H7 (cell line): ENCODE data around the gene TMPRSS4. TPM values are rescaled to one million over a fixed set of nuclear protein-coding genes. Genes with fewer than 3 reads are reported as not detected.

ENCODE experiments used
- DNase-seq: peaks from one replicate; pipeline ENCODE4 v3.0.0; 2012
- H3K27me3 ChIP-seq: 2 replicates; pipeline ENCODE4 v1.6.0; 2011; ENCODE audit warnings: mild to moderate bottlenecking, low read length; ENCODE audit not compliant: control insufficient read depth, insufficient read depth
- H3K36me3 ChIP-seq: replicated peaks from 2 replicates; pipeline ENCODE4 v1.5.1; 2011; ENCODE audit warnings: low read length; ENCODE audit not compliant: control insufficient read depth, insufficient read depth
- H3K4me3 ChIP-seq: 2 replicates; pipeline ENCODE4 v1.5.1; 2011; ENCODE audit warnings: low read depth, mild to moderate bottlenecking, control low read depth, low read length, moderate library complexity; ENCODE audit not compliant: insufficient read depth
- total RNA-seq: library from RNA; depleted of rRNA; stranded (reverse); fragments of >200 nt; shearing (Covaris generic); gene quantifications from 2 replicates; pipeline ENCODE4 v1.2.3, GENCODE V29; 2014

Gene TMPRSS4
- total RNA-seq, 1 experiment from 2014 or later: 0.38 TPM

DNA sequence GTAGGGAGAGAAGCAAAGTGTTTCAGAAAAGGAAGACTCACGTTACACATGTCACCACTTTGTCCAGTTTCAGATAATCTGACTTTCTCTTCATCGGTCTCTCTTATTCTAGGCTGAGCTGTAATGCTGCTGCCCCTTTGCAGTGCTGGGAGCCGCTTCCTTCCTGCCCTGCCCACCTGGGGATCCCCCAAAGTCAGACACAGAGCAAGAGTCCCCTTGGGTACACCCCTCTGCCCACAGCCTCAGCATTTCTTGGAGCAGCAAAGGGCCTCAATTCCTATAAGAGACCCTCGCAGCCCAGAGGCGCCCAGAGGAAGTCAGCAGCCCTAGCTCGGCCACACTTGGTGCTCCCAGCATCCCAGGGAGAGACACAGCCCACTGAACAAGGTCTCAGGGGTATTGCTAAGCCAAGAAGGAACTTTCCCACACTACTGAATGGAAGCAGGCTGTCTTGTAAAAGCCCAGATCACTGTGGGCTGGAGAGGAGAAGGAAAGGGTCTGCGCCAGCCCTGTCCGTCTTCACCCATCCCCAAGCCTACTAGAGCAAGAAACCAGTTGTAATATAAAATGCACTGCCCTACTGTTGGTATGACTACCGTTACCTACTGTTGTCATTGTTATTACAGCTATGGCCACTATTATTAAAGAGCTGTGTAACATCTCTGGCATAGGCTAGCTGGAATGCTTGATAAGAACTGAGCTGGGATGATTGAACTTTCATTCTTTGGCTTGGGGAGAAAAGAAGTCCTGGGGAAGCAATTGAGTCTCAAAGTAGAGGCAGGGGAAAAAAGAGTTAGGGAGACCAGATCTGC lies 41.1 kb downstream of the TMPRSS4 start:
- Histone ChIP-seq H3K36me3 (no peaks in the 10 kb centered on the region), H3K4me3 (no peak overlapping the region), H3K27me3 (no peaks in the 10 kb centered on the region)
- DNase-seq: no peak

DNA sequence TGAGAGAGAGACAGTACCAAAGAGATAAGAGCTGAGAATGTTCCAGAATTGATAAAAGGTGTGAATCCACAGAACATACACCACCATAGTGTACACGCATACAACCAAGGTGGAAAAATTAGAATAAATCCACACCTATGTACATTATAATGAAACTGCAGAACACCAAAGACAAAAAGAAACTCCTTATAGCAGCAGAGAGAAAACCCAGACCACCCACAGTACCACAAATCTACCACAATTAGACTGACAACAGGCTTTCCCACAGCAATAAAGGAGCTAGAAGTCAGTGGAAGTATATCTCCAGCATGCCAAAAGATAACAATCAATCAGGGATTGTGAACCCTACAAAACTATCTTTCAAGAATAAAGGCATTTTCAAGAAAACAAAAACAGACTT lies 43.9 kb downstream of the TMPRSS4 start:
- no peak for DNase-seq
- H3K4me3 ChIP-seq: no peak overlapping the region
- H3K27me3 ChIP-seq: no peaks in the 10 kb centered on the region
- no peaks in the 10 kb centered on the region for H3K36me3 ChIP-seq

DNA sequence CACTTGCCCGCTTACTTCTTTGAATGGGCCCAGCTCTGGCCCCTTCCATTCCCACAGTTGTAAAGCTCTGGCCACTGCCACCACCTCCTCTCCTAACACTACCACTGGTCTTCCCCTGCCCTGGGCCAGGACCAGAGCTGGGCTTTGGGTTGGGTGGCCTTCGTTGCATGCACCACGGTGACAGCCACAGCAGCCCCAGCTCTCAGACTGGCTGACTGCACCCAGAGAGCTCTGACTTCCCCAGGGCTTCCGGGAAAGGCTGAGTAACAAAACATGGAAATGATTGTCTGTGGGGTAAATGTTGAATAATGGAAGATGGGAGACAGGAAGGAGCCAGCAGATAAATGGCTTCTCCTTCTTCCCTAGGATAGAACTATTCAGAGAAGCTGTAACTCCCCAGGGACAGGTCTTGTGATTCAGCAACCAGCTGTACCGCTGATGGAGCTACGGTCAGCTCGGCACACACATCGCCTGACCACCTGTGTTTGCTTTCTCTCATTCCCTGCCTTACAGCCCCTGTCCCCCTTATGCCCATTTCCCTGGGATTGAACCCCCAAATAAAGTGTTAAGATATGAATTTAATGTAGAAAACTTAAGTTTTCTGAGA lies 48.2 kb downstream of the TMPRSS4 start:
- H3K36me3 ChIP-seq: no peaks in the 10 kb centered on the region
- no peak overlapping the region for H3K4me3 ChIP-seq
- DNase-seq: no peak
- no peaks in the 10 kb centered on the region; the same call in 1 of the 2 replicates for H3K27me3 ChIP-seq

DNA sequence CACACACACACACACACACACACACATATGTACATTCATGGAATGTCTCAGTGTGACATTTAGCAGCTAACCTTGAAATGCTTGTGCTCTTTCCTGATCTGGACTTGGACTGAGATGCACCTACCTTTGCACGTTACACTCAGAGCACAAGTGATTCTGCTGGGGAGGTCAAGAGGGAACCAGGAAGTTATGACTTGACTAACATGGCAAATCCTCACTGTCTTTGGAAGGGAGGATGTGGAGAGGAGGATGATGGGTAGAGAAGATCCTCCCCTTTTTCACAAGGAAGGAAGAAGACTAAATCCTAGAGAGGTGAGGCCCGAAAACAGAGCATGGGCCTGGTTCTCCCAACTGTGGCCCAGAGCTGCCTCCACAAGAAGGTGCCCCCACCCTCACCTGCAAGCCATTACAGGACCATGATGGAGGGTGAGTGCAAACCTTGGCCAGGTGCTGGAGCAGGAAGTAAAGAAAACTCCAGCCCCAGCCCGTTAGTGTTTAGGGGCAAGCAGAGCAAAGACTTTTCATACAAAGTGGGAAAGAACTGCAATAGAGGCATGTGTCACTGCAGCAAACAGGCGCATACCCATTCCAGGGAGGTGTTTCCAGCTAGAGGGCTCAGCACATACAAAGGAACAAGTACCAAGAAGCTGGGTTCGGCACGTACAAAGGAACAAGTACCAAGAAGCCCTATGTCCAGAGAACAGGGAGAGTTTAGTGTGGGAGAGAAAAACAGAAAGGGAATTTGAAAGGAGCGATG lies 49.4 kb downstream of the TMPRSS4 start:
- H3K4me3 ChIP-seq: no peak overlapping the region
- no peaks in the 10 kb centered on the region; the same call in 1 of the 2 replicates for H3K27me3 ChIP-seq
- DNase-seq: no peak
- no peaks in the 10 kb centered on the region for H3K36me3 ChIP-seq

DNA sequence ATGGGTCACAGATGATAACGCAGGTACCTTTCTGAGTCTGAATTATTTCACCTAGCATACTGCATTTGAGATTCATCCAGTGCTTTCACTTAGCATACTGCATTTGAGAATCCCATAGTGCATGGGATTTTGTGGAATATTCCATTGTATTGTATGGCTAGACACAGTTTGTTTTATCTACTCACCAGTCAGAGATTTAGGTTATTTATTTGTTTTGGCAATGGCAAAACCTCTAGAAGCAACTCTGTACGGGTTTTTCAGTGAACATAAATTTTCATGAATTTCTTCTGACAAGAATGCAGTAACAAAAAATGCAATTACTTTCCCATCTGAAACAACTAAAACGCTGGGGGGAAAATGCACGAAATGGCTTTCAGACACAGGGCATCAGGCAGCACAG lies 51.4 kb downstream of the TMPRSS4 start:
- no peaks in the 10 kb centered on the region; the same call in 1 of the 2 replicates for H3K27me3 ChIP-seq
- H3K36me3 ChIP-seq: no peaks in the 10 kb centered on the region
- no peak for DNase-seq
- no peak overlapping the region for H3K4me3 ChIP-seq

DNA sequence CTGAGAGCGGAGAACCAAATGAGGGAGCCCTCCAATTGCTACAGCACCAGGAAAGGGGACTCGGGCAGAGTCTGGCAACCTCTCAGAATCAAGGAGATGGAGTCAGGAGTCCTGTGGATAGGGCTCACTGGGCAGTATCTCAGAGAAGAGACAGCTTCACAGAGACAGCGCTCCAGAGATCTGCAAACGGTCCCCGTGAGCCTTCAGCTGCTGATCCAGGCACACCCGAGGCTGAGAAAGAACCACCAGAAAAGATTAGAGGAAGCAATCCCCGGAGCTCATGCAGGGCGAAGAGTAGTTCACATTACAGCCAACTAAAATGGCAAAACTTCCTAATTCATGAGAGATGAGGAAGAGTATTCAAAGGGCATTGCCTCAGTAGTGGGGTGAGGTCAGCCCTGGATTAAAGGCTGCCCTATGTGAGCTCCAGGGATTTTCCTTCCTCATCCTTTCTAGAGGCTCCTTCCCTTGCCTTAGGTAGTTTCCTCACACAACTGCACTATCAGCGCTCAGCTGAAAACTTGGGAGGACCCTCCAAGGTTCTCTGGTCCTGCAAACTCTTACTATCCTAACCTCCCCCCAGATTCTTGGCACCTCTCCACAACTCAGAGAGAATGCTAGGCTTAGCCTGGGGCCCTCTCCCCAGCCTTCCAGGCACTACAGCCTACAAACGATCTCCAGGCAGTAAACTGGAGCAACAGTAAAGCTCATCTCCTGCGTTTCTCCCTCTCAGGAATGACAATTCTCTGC lies 52.0 kb downstream of the TMPRSS4 start:
- H3K27me3 ChIP-seq: no peaks in the 10 kb centered on the region; the same call in 1 of the 2 replicates
- H3K36me3 ChIP-seq: no peaks in the 10 kb centered on the region
- DNase-seq: no peak
- no peak overlapping the region for H3K4me3 ChIP-seq

DNA sequence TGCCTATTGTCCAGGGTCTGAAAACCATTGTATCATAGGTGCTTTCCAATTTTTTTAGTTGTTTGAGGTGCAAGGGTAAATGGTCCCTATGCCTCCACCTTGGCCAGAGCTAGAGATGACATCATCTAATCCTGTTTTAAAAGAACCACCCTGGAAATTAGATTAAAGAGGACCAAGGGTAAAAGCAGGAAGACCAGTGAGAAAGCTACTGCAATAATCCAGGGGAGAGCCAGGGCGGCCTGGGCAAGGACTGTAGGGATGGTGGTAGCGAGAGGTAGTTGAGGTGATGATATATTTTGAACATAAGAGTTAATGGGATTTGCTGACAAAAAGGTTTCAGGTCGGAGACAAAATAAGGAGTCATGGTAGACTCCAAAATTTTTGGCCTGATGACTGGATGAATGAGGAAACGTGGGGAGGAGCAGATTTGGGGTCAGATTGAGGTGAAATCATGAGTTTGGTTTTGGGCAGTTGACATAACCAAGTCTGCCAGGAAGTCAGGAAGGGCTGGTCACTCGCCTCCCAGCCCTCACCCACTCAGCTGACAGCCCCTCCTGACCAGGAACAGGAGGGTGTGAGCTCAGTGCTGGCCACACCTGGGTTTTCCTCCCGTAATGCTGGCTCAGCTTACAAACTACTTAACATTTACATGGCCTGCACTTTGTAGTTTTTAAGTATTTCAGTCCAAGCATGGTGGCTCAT lies 52.7 kb downstream of the TMPRSS4 start:
- Histone ChIP-seq H3K4me3 (no peak overlapping the region), H3K27me3 (no peaks in the 10 kb centered on the region; the same call in 1 of the 2 replicates), H3K36me3 (no peaks in the 10 kb centered on the region)
- DNase-seq: no peak

DNA sequence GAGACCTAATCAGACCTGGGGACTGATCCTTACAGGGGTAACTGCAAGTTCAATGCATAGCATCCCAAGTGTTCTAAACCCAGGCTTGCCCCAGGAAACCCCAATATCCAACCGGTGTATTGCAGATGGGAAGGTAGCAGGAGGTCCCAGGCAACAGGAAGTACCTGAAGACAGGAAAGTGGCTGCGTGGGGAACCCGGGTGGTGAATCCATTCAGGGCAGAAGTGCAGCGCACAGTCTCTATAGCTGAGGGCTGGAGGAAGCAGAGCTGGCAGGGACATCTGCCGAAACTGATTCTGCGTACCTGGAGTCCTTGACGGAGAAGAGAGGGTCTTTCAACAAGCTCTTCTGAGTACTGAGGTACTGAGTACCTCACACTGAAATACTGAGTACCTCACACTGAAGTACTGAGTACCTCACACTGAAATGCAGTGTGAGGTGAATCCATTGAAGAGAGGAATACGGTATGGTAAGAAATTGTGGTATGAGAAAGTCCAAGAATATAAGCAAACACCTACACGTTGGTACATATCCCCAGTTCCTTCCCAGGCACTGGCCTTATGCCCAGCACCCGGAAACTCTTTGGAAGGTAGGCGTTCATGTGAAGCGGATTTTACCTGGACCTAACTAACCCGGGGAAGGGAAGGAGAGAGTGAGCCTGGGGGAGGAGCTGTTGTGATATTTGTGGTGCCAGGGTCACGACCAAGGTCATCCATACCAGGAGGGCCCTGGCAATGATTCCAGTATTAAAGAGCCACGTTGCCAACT lies 55.7 kb downstream of the TMPRSS4 start:
- Histone ChIP-seq H3K36me3 (no peaks in the 10 kb centered on the region), H3K4me3 (no peak overlapping the region), H3K27me3 (no peaks in the 10 kb centered on the region; the same call in 1 of the 2 replicates)
- no peak for DNase-seq

DNA sequence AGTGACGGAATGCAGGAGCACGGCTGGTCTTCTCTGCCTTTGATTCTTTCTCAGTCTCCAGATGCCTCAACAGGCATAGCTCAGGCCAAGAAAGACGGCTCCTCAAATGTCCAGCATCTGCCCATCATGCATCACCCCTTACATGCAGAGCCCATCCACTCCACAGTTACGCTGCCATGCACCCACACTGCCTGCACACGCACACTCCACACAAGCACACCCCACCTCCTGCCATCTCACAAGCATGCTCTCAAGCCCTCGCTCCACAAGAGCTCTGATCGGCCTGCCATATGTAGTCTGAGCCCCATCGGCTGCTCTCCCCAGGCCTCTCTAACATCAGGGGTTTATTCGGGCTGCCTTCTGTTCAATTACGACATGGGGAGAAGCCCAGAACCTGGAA lies 56.9 kb downstream of the TMPRSS4 start:
- no peaks in the 10 kb centered on the region for H3K27me3 ChIP-seq
- no peak overlapping the region for H3K4me3 ChIP-seq
- no peaks in the 10 kb centered on the region for H3K36me3 ChIP-seq
- DNase-seq: no peak

DNA sequence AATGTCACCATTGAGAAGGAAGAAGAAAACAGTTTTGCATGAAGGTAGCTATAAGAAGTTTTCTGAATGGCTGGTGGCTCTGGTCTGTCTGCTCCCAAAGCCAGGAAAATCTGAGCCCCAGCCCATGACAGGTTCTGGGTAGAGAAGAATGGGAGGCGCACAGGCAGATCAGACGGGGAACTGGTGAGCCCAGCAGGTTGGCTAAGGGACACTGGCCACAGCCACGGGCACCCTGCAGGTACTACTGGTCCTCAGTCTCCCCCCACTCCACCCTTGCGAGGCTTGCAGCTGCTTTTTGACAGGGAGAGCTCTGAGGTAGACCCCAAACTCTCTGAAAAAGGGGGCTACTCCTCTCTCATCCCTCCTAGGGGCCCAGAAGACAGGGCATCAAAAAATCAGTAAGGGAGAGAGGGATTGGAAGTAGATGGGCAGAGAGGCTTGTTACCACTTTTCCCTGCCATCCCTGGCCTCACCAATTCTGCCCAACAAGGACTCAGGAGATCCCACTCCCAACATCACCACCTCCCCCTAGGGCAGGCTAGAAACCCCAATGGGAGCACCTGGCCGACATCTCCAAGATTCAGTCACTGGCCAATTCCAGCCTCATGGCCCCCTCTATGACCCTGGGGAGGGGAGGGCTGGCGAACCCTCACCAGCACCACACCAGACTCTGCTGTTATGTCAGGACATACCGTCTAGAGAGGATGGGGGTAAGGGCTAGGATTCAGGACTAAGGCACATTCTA lies 58.3 kb downstream of the TMPRSS4 start:
- DNase-seq: no peak
- H3K27me3 ChIP-seq: no peaks in the 10 kb centered on the region
- H3K4me3 ChIP-seq: no peak overlapping the region
- H3K36me3 ChIP-seq: no peaks in the 10 kb centered on the region

DNA sequence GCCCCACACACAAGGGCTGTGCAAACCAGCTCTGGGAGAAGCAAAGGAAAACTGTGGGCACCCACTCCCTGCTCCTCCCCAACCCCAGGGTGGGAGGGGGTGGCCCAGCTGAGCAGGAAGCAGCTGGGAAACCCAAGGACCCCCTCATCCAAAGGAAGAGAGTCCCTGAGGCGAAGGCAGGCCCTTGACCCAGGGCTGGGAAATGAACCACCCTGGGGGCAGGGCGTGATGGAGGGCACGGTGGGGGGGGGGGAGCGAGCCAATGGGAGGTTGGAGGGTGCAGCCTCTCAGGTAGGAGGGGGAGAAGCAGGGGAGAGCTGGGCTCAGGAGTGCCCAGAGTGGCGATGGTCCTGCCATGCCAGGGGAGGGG lies 58.9 kb downstream of the TMPRSS4 start:
- H3K27me3 ChIP-seq: no peaks in the 10 kb centered on the region
- no peak overlapping the region for H3K4me3 ChIP-seq
- DNase-seq: no peak
- no peaks in the 10 kb centered on the region for H3K36me3 ChIP-seq

DNA sequence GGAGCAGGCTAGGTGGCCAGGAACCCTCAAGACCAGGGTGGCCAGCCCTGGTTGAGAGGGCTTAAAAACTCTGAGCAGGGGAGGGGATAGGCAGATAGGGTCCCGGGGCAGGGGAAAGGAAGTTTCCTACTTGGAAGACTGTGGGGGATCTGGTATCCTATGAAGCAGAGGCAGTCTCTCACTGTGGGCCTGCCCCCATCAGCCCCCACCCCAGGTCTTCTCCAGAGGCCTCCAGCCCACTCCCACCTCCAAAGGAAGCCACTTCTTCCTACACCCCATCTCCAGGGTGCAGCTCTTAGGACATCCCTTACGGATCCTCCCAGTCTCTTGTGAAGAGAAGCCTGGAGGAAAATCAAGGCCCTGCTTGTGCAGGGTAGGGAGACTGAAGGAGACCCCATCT lies 59.5 kb downstream of the TMPRSS4 start:
- no peak overlapping the region for H3K4me3 ChIP-seq
- no peak for DNase-seq
- H3K36me3 ChIP-seq: no peaks in the 10 kb centered on the region
- no peaks in the 10 kb centered on the region; the same call in 1 of the 2 replicates for H3K27me3 ChIP-seq

DNA sequence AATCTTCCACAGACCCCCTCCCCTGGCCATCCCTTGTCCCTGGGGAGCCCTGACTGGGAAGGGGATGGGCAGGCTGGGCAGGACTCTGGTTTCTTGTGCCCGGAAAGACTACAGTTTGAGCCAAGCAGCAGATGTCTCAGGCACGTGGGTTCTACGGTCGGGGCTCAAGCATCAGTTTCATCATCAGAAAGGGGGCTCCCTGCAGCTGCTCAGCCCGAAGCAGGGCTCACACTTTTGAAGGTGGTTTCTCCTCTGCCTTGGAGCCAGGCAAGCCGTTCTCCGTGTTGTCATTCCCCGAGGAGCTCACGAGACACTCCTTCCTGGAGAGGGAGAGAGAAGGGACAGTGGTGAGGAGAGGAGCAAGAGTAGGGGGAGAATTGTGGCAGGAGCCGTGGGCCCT lies 59.9 kb downstream of the TMPRSS4 start:
- H3K36me3 ChIP-seq: no peaks in the 10 kb centered on the region
- H3K27me3 ChIP-seq: no peaks in the 10 kb centered on the region; the same call in none of the 2 replicates
- DNase-seq: no peak

More for the DNA sequence above, 59.9 kb downstream of the TMPRSS4 start:
- H3K4me3 ChIP-seq: no peak overlapping the region
